Ascending aorta (tissue), 2 donors: ENCODE measurements around the gene TEX11. TPM values are rescaled to one million over a fixed set of nuclear protein-coding genes. Genes with fewer than 3 reads are reported as not detected.

ENCODE experiments used
- DNase-seq, 2 donors: peaks; one replicate each; pipeline ENCODE4 v3.0.0-alpha.2; 2019; ENCODE audit warnings: low spot score in 2 of 2
- H3K27ac ChIP-seq, 2 donors: fragments of 200-600 bp; sonication (generic); one replicate each; pipeline ENCODE4 v1.5.1; 2016 to 2017; ENCODE audit warnings: mild to moderate bottlenecking in 1 of 2
- H3K27me3 ChIP-seq: fragments of 200-600 bp; sonication (generic); one replicate; pipeline ENCODE4 v1.5.1; 2017
- H3K36me3 ChIP-seq, 2 donors: fragments of 200-600 bp; sonication (generic); one replicate each; pipeline ENCODE4 v1.5.1; 2016
- H3K4me1 ChIP-seq, 2 donors: fragments of 200-600 bp; sonication (generic); one replicate each; pipeline ENCODE4 v1.5.1; 2016 to 2017; ENCODE audit warnings: mild to moderate bottlenecking in 1 of 2
- H3K4me3 ChIP-seq, 2 donors: fragments of 200-600 bp; sonication (generic); one replicate each; pipeline ENCODE4 v1.5.1; 2016 to 2017; ENCODE audit warnings: mild to moderate bottlenecking in 1 of 2
- H3K9me3 ChIP-seq, 2 donors: fragments of 200-600 bp; sonication (generic); one replicate each; pipeline ENCODE4 v1.5.1; 2016
- intact Hi-C: fragments of 100-400 bp; cut with DNase I; formaldehyde crosslinking; loops from one replicate; pipeline ENCODE4 v1.15.1; 2023
- total RNA-seq: library from RNA; depleted of rRNA; stranded (reverse); fragments of >200 nt; gene quantifications from one replicate; pipeline ENCODE4 v1.1.0, GENCODE V29; 2016
- TF ChIP-seq, protein P1 (sequence below), 3 experiments: fragments of 200-600 bp in 2 of 3; fragments of 450-650 bp in 1 of 3; sonication (generic) in 2 of 3; IDR thresholded peaks; one replicate each; pipeline ENCODE4 v1.5.1; 2016 to 2019; ENCODE audit warnings: antibody characterized with exemption in 3 of 3, mild to moderate bottlenecking in 1 of 3, moderate library complexity in 1 of 3

Gene TEX11
- total RNA-seq, 1 donor from 2014 or later, result not detected

DNA sequence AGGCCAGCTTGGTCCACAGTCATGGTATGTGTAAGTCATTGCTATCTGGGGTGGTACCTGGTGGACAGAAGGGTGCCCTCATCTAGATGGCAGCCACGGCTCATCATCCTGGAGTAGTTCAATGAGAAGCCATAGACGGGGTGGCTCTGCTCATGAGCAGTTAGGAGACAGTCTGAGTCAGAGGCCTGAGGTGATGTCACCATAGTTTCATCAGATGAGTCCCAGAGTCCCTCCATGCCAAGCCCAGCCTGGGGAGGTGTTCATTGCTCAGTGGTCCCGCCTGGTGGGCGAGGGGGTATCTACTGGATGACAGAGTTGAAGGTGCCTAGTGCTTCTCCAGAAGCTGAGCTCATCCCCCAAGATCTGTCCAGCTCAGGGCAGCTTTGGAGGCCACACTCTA is 414.1 kb downstream of the TEX11 start:
- TF ChIP-seq, protein P1, sequence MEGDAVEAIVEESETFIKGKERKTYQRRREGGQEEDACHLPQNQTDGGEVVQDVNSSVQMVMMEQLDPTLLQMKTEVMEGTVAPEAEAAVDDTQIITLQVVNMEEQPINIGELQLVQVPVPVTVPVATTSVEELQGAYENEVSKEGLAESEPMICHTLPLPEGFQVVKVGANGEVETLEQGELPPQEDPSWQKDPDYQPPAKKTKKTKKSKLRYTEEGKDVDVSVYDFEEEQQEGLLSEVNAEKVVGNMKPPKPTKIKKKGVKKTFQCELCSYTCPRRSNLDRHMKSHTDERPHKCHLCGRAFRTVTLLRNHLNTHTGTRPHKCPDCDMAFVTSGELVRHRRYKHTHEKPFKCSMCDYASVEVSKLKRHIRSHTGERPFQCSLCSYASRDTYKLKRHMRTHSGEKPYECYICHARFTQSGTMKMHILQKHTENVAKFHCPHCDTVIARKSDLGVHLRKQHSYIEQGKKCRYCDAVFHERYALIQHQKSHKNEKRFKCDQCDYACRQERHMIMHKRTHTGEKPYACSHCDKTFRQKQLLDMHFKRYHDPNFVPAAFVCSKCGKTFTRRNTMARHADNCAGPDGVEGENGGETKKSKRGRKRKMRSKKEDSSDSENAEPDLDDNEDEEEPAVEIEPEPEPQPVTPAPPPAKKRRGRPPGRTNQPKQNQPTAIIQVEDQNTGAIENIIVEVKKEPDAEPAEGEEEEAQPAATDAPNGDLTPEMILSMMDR (IDR thresholded peaks at IDR 0.05), result no peak
- no peak overlapping the region for H3K4me3 ChIP-seq

DNA sequence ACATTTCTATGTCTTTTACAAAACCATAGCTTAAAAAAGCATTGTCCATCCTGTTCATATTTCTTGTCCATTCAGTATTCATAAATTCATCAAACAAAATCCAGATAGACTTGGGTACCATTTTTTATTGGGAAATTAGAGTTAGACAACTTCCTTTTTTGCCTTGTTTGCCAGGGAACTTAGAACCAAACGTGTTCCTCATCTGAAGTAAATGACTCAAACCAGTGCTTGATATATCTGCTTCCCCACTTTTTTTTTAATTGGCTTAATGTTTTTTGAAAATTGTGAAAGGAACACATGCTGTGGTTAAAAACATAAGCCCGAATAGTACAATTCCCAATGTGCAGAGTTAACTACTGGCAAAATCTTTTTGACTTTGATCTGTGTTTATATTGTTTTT is 419.7 kb downstream of the TEX11 start:
- no peak for DNase-seq
- intact Hi-C loops, result no loop called here
- H3K9me3 ChIP-seq, result no peaks in the 10 kb centered on the region
- no peak overlapping the region for H3K4me3 ChIP-seq
- H3K36me3 ChIP-seq, result peaks cover 4 to 9% of the 10 kb centered on the region in 2 donors
- no peaks in the 10 kb centered on the region for H3K4me1 ChIP-seq
- TF ChIP-seq, protein P1 (IDR thresholded peaks at IDR 0.05), result no peak
- H3K27ac ChIP-seq, result no peak overlapping the region
- H3K27me3 ChIP-seq, result no peaks in the 10 kb centered on the region

More for the DNA sequence above, 414.1 kb downstream of the TEX11 start:
- DNase-seq, result no peak
- Histone ChIP-seq H3K27me3 (no peaks in the 10 kb centered on the region), H3K36me3 (peaks cover 11 to 18% of the 10 kb centered on the region in 2 donors), H3K4me1 (no peaks in the 10 kb centered on the region), H3K9me3 (no peaks in the 10 kb centered on the region), H3K27ac (no peak overlapping the region)
- intact Hi-C loops, result no loop called here

DNA sequence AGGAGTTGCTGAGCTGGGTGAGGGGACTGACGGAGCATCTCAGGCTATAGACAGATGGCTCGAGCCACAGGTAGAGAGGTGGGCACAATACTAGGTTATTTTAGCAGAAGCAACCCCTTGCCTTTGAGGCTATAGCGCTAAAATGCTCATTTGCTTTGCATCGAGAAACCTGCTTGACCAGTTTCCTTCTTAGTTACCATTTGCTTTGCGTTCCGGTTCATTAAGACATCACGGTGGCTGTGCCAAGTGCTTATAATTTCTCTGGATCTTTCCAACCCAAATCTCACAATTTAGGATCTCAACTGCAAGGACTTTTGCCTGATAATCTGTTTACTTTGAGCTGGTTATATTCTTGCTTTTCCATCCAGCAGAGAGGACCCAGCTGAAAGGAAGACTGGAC is 423.0 kb downstream of the TEX11 start:
- Histone ChIP-seq H3K27me3 (no peaks in the 10 kb centered on the region), H3K9me3 (no peaks in the 10 kb centered on the region), H3K27ac (no peak overlapping the region), H3K36me3 (no peaks in the 10 kb centered on the region), H3K4me1 (peaks cover 0 to 3% of the 10 kb centered on the region in 2 donors), H3K4me3 (no peak overlapping the region)
- DNase-seq, result no peak
- intact Hi-C loops, result no loop called here
- TF ChIP-seq, protein P1 (IDR thresholded peaks at IDR 0.05), result no peak

DNA sequence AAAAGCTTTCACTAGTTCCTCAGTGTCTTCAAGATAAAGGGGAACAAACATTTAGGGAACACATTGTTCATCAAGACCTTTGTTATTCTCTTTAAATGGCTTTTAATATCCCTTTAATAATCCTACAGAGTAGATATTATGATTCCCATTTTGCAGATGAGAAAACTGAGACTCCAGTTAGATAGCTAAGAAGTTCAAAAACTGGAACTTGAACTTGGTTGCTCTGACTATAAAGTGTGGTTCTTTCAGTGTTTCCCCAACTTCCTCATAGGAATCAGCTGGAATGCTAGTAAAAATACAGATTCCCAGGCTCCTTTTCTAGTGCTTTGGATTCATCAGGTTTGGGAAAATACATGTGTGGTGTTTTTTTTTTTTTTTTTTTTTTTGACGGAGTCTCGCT is 426.2 kb downstream of the TEX11 start:
- TF ChIP-seq, protein P1 (IDR thresholded peaks at IDR 0.05), result no peak
- intact Hi-C loops, result no loop called here
- H3K27me3 ChIP-seq, result no peaks in the 10 kb centered on the region
- H3K27ac ChIP-seq, result no peak overlapping the region
- no peak for DNase-seq
- H3K4me3 ChIP-seq, result no peak overlapping the region
- no peaks in the 10 kb centered on the region for H3K36me3 ChIP-seq
- H3K4me1 ChIP-seq, result peaks cover 10 to 15% of the 10 kb centered on the region in 2 donors
- H3K9me3 ChIP-seq, result no peaks in the 10 kb centered on the region

DNA sequence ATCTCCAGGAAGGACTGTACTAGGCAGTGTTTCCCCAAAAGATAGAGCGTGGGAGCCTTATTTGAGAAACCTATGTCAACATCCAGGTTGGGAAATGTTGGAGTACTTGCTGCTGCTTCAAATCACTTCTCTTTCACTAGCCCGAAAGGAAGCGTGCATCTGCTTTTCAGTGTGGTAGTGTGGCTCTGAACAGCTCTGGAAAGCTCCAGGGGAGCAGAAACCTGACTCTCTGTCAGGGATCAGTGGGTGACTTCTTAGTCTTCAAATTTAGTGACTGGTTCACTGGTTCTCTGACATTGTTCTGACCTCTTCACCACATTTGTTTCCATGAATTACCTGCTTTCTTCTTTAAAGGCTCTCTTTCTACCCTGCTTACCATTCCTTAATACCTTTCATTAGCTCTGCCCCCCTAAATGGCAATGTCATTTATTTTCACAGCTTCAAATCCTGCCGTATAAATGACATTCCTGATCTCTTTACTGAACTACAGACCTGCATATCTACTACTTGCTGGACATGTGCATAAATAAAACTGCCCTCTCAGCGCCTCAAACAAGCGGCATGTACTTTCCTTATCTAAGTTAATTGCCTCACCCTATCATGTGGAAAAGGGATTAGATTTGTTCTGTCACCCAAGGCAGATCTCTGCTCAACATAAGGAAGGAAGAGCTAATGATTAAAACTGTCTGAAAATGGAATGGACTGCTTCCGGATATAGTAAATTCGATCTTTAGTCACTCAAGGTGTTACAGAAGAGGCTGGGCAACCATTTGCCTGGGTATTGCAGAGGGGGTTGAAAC is 426.8 kb downstream of the TEX11 start:
- DNase-seq, result no peak
- TF ChIP-seq, protein P1 (IDR thresholded peaks at IDR 0.05), result no peak
- intact Hi-C loops, result loop anchor here (2.0 kb wide), 1 partner anchor 27 kb away; no protein-coding TSS in a partner anchor
- H3K36me3 ChIP-seq, result no peaks in the 10 kb centered on the region
- H3K4me3 ChIP-seq, result no peak overlapping the region
- H3K27me3 ChIP-seq, result no peaks in the 10 kb centered on the region
- no peaks in the 10 kb centered on the region for H3K9me3 ChIP-seq
- peaks cover 10 to 15% of the 10 kb centered on the region in 2 donors for H3K4me1 ChIP-seq
- H3K27ac ChIP-seq, result peak overlapping the region in 1 of 2 donors; percentile 65
